Psoas muscle (tissue), 8 donors: ENCODE data around the gene BRIP1. TPM values are rescaled to one million over a fixed set of nuclear protein-coding genes. Genes with fewer than 3 reads are reported as not detected.

Experiments used
- ATAC-seq, 4 donors: fragments of 200-7000 bp; cut with Tn5 transposase; one replicate each; pipeline ENCODE4 v1.9.1; 2020; ENCODE audit warnings: moderate library complexity in 3 of 4, mild to moderate bottlenecking in 2 of 4
- DNase-seq, 2 donors: peaks; one replicate each; pipeline ENCODE4 v3.0.0-alpha.2; 2020
- H3K27ac ChIP-seq: fragments of 200-600 bp; one replicate; pipeline ENCODE4 v1.8.0; 2022
- H3K27me3 ChIP-seq, 3 donors: fragments of 200-600 bp in 1 of 3; one replicate each; pipeline versions ENCODE4 v1.6.1 to v1.8.0; 2013 to 2022; ENCODE audit warnings: low read length in 2 of 3, mild to moderate bottlenecking in 2 of 3, moderate library complexity in 1 of 3; ENCODE audit not compliant: insufficient read depth in 3 of 3
- H3K36me3 ChIP-seq, 2 donors: fragments of 200-600 bp in 1 of 2; one replicate each; pipeline versions ENCODE4 v1.6.1 to v1.8.0; 2013 to 2022; ENCODE audit warnings: low read depth in 1 of 2, mild to moderate bottlenecking in 1 of 2, moderate library complexity in 1 of 2; ENCODE audit not compliant: insufficient read depth in 1 of 2
- H3K4me1 ChIP-seq: fragments of 200-600 bp; one replicate; pipeline ENCODE4 v1.8.0; 2022
- H3K4me3 ChIP-seq: fragments of 200-600 bp; one replicate; pipeline ENCODE4 v1.8.0; 2022; ENCODE audit warnings: mild to moderate bottlenecking
- H3K9me3 ChIP-seq: fragments of 200-600 bp; one replicate; pipeline ENCODE4 v1.8.0; 2022
- WGBS, 3 donors: extraction: QIAGEN DNeasy Blood & Tissue Kit; methylation state at CpG; one replicate each; pipeline versions ENCODE4 v1.1.6 to v1.1.7; 2013; 5-methylcytosine and 5-hydroxymethylcytosine counted together
- intact Hi-C, 2 donors: fragments of 100-400 bp; cut with DNase I; formaldehyde crosslinking; loops; one replicate each; pipeline versions ENCODE4 v1.11.0 to v1.14.2; 2022
- long read RNA-seq, 2 donors: library from polyadenylated mRNA; unstranded; transcript quantifications; one replicate each; pipeline ENCODE4 v2.0.0, GENCODE V29; 2021
- polyA plus RNA-seq, 3 donors: library from polyadenylated mRNA; stranded (reverse); fragments of 200-250 nt; gene quantifications; one replicate each; pipeline ENCODE4 v1.2.3, GENCODE V29; 2013
- total RNA-seq, 4 donors: library from RNA; stranded (reverse); fragmentation: NEBNext Ultra II Directional in 2 of 4; extraction: Animal tissue kit (Norgen Biotek cat#: 25700) in 2 of 4; gene quantifications; one replicate each; pipeline versions ENCODE4 v1.2.1 to v1.2.4, GENCODE V29; 2021 to 2023
- TF ChIP-seq, protein P1 (sequence below): fragments of 200-600 bp; IDR thresholded peaks from one replicate; pipeline ENCODE4 v1.8.0; 2022; ENCODE audit warnings: antibody characterized with exemption
- donor health status: healthy with polysubstance abuse.
- donor health status: DM: no; HTN: no; CAD: no; lungs with moderate emphysema.
- donor health status: Bipolar disorder and iron deficiency.
- donor health status: healthy.
- donor health status: DM: yes; HTN: yes; CAD: no.
- donor health status: DM: no; HTN: no; CAD: no.
- donor health status: DM: no; HTN: no; CAD: no.
- donor health status: DM: yes; HTN: yes; CAD: no.

Gene BRIP1
- total RNA-seq = under 1 TPM; 0.06 to 0.40 (median 0.19) TPM
- under 1 TPM in 2 of 3 donors, not detected in 1; 0.03 to 0.35 TPM for polyA plus RNA-seq
- long read RNA-seq, donor 1 = 0 reads
- long read RNA-seq, donor 2 = 0 reads

DNA sequence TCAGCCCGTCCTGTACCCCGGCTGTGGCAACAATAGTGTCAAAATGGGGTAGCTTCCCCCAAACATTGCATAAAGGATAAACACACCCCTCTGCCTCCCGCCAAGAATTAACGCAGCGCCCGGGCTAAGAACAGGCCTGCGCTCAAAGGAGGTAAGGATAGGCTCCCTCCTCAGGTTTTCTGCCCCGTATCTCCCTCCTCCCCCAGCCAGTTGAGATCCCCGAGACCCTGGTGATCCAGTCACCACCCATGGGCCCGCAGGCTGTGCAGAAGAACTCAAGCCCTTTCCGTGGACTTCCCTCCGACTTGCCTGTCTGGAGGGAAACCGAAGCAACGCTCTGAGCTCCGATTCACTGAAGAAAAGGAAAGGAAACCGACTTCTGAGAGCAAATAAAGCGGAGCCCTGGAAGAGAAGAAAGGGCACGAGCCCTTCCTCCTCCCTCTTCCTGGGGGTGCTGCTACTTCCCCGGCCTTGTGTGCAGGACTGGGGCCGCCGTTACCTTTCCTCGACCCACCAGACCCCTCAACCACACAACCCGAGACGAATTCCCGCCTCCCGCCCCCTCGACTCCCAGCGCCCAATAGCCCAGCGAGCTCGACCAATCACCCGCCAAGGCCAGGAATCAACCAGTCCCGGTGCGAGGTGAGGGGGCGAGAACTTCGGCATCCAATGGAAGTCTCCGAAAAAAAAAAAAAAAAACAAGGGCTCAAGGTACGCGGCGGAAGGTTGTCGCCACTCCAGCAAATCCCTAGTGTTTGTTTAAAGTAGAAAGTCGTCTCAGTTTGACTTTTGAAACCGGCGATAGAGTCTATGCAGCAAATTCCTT is at the start of gene BRIP1:
TSS of gene BRIP1 (minus strand) at position 554 of the 826 bp plus-strand sequence. CDS start 1,989 bp downstream, outside the sequence.
- H3K27ac ChIP-seq = peak within 1 kb of the TSS; percentile 70
- WGBS, 3 donors = 0 to 1% (median 1%) methylated on average over 43 of the region's 43 CpGs
- H3K27me3 ChIP-seq = no peaks in the 10 kb centered on the region
- DNase-seq (peak; percentile 90 to 93), ATAC-seq (peak; percentile 98 to 100 (median 100))
- peaks cover 0 to 22% of the 10 kb centered on the region in 2 donors for H3K36me3 ChIP-seq
- peak within 1 kb of the TSS; percentile 82 for H3K4me3 ChIP-seq
- peaks cover 9% of the 10 kb centered on the region for H3K4me1 ChIP-seq
- intact Hi-C loops = no loop called here
- TF ChIP-seq, protein P1, sequence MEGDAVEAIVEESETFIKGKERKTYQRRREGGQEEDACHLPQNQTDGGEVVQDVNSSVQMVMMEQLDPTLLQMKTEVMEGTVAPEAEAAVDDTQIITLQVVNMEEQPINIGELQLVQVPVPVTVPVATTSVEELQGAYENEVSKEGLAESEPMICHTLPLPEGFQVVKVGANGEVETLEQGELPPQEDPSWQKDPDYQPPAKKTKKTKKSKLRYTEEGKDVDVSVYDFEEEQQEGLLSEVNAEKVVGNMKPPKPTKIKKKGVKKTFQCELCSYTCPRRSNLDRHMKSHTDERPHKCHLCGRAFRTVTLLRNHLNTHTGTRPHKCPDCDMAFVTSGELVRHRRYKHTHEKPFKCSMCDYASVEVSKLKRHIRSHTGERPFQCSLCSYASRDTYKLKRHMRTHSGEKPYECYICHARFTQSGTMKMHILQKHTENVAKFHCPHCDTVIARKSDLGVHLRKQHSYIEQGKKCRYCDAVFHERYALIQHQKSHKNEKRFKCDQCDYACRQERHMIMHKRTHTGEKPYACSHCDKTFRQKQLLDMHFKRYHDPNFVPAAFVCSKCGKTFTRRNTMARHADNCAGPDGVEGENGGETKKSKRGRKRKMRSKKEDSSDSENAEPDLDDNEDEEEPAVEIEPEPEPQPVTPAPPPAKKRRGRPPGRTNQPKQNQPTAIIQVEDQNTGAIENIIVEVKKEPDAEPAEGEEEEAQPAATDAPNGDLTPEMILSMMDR = no peak
- H3K9me3 ChIP-seq = no peaks in the 10 kb centered on the region

DNA sequence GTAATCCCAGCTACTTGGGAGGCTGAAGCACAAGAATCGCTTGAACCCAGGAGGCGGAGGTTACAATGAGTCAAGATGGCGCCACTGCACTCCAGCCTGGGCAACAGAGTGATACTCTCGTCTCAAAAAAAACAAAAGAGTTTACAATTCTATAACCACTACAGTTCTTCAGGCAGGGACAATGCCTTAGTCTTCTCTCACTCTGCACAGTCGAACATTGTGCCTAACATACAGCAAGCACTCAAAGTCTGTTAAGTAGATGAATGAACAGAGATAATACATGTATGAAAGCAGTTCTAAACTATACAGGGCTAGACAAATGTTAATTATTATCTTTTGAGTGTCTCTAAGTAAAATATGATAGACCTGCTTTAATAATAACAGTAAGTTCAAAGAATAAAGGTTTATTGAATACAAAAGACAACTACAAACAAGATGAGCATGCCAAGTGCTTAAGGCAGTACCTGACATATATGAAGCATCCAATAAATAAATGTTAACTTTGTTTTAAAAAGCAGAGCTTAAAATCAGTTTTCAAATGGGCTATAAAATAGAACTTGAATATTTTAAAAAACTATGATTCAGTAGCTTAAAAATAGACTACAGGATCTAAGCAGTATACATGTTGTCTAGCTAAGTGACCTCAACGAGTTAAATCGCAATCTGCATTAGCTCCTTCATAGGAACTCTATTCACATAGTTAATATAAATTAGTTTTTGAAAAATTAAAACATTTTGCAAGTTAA is 45.1 kb upstream of the BRIP1 start:
- DNase-seq (no peak), ATAC-seq (no peak)
- no peak overlapping the region for H3K4me3 ChIP-seq
- no peak overlapping the region for H3K27ac ChIP-seq
- intact Hi-C loops = loop anchor here in 1 of 2 donors (10.0 kb wide), 1 partner anchor 46 kb away; no protein-coding TSS in a partner anchor
- H3K9me3 ChIP-seq = no peaks in the 10 kb centered on the region
- H3K36me3 ChIP-seq = peaks cover 5 to 90% of the 10 kb centered on the region in 2 donors
- 90 to 94% (median 90%) methylated on average over 7 of the region's 7 CpGs for WGBS, 3 donors
- H3K4me1 ChIP-seq = no peaks in the 10 kb centered on the region
- TF ChIP-seq, protein P1 = no peak
- no peaks in the 10 kb centered on the region for H3K27me3 ChIP-seq

GRCh38 chr17:61907361-61907760 is 44.0 kb upstream of the BRIP1 start:
- ATAC-seq (no peak), DNase-seq (no peak)
- Histone ChIP-seq H3K9me3 (no peaks in the 10 kb centered on the region), H3K27me3 (no peaks in the 10 kb centered on the region), H3K4me3 (no peak overlapping the region), H3K27ac (no peak overlapping the region), H3K36me3 (peaks cover 5 to 96% of the 10 kb centered on the region in 2 donors), H3K4me1 (no peaks in the 10 kb centered on the region)
- WGBS, 3 donors = 91 to 94% (median 92%) methylated on average over 5 of the region's 5 CpGs
- intact Hi-C loops = loop anchor here in 1 of 2 donors (10.0 kb wide), 1 partner anchor 47 kb away; no protein-coding TSS in a partner anchor
- TF ChIP-seq, protein P1 = no peak

DNA sequence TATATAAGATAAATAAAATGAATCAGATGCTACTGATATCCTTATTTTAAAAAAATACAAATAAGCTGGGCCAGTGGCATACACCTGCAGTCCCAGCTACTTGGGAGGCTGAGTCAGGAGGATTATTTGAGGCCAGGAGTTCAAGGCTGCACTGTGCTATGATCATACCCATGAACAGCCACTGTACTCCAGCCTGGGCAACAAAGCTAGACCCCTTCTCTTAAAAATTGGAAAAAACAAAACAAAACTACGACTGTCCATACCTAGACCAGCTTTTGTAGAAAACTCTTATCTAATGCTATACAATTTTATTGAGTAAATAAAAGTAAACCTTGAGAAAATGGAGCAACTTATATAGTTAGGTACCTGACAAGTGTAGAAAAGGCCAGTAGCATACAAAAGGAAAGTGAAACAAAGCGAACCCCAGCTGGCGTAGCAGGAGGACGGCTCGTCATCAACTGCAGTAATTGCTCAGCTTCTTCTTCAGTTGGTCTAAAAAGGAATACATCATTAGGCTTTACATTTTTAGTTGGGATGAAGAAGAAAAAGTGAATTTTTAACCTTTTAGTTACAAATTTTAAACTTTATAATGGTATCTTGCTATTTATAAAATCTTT is 40.9 kb upstream of the BRIP1 start:
- no peak for DNase-seq
- Histone ChIP-seq H3K27ac (no peak overlapping the region), H3K4me3 (no peak overlapping the region), H3K4me1 (no peaks in the 10 kb centered on the region), H3K36me3 (peaks cover 9 to 99% of the 10 kb centered on the region in 2 donors), H3K9me3 (no peaks in the 10 kb centered on the region), H3K27me3 (no peaks in the 10 kb centered on the region)
- ATAC-seq = no peak
- intact Hi-C loops = loop anchor here in 1 of 2 donors (10.0 kb wide), 1 partner anchor 51 kb away; no protein-coding TSS in a partner anchor
- 92 to 96% (median 94%) methylated on average over 5 of the region's 5 CpGs for WGBS, 3 donors
- TF ChIP-seq, protein P1 = no peak
